Naive thymus-derived CD4-positive, alpha-beta T cell (primary cell): ENCODE data around the gene VRK2. TPM values are rescaled to one million over a fixed set of nuclear protein-coding genes. Genes with fewer than 3 reads are reported as not detected.
"Not testable (repeated sequence)": the region's sequence is repeated elsewhere in the genome, so short reads cannot be mapped to it uniquely, and the experiment has no call there.

Experiments used
- ATAC-seq: fragments of 150-1000 bp; cut with Tn5 transposase; 2 replicates; pipeline ENCODE4 v1.10.0; 2021; ENCODE audit warnings: mild to moderate bottlenecking, moderate library complexity
- CTCF ChIA-PET: fragments of 350-600 bp; sonication (Branson Sonifier 250); formaldehyde crosslinking; loops from one replicate; lab custom pipeline; 2021; ENCODE audit warnings: antibody characterized with exemption; lab: Charles Lee
- POLR2A ChIA-PET: fragments of 350-600 bp; sonication (Branson Sonifier 250); formaldehyde crosslinking; loops from one replicate; lab custom pipeline; 2021; ENCODE audit warnings: antibody characterized with exemption, inconsistent platforms; lab: Charles Lee
- DNase-seq, 9 donors: peaks; one replicate each; pipeline versions ENCODE4 v3.0.0 to v3.0.0-alpha.2; 2020 to 2022; ENCODE audit warnings: mixed read lengths in 1 of 9
- H3K27ac ChIP-seq: one replicate; pipeline ENCODE4 v1.7.0; 2013; ENCODE audit warnings: mild to moderate bottlenecking, low read depth, low read length, moderate library complexity
- H3K27me3 ChIP-seq, 2 donors: one replicate each; pipeline ENCODE4 v1.7.0; 2013; ENCODE audit warnings: low read length in 2 of 2, mild to moderate bottlenecking in 2 of 2, moderate library complexity in 2 of 2; ENCODE audit not compliant: control insufficient read depth in 2 of 2, insufficient read depth in 2 of 2
- H3K36me3 ChIP-seq, 3 experiments: 1 replicate in 2 of 3; 2 replicates in 1 of 3; pipeline ENCODE4 v1.7.0; 2013; ENCODE audit warnings: low read length in 3 of 3, mild to moderate bottlenecking in 3 of 3, moderate library complexity in 1 of 3; ENCODE audit not compliant: insufficient read depth in 3 of 3, control insufficient read depth in 2 of 3
- H3K4me1 ChIP-seq, 2 donors: one replicate each; pipeline ENCODE4 v1.7.0; 2013; ENCODE audit warnings: low read length in 2 of 2, mild to moderate bottlenecking in 2 of 2, moderate library complexity in 1 of 2; ENCODE audit not compliant: control insufficient read depth in 2 of 2, insufficient read depth in 2 of 2
- H3K4me3 ChIP-seq: 2 replicates; pipeline ENCODE4 v1.7.0; 2013; ENCODE audit warnings: mild to moderate bottlenecking, low read length
- H3K9me3 ChIP-seq, 3 experiments: 1 replicate in 2 of 3; 2 replicates in 1 of 3; pipeline ENCODE4 v1.7.0; 2013; ENCODE audit warnings: low read length in 3 of 3; ENCODE audit not compliant: control insufficient read depth in 2 of 3
- H3K27ac Mint-ChIP-seq, 9 donors: one replicate each; pipeline ENCODE4 v1.8.0; 2020 to 2022; ENCODE audit warnings: mixed read lengths in 9 of 9, mild to moderate bottlenecking in 8 of 9, moderate library complexity in 5 of 9, inconsistent platforms in 2 of 9
- H3K27me3 Mint-ChIP-seq, 5 donors: one replicate each; pipeline ENCODE4 v1.8.0; 2021 to 2022; ENCODE audit warnings: mixed read lengths in 5 of 5, mild to moderate bottlenecking in 1 of 5
- H3K36me3 Mint-ChIP-seq, 5 donors: one replicate each; pipeline ENCODE4 v1.8.0; 2020 to 2022; ENCODE audit warnings: mixed read lengths in 5 of 5, mild to moderate bottlenecking in 3 of 5, inconsistent platforms in 1 of 5
- H3K4me1 Mint-ChIP-seq, 7 donors: one replicate each; pipeline ENCODE4 v1.8.0; 2020 to 2022; ENCODE audit warnings: mixed read lengths in 7 of 7, mild to moderate bottlenecking in 3 of 7, inconsistent platforms in 1 of 7
- H3K4me3 Mint-ChIP-seq, 10 donors: one replicate each; pipeline ENCODE4 v1.8.0; 2020 to 2022; ENCODE audit warnings: mild to moderate bottlenecking in 10 of 10, mixed read lengths in 10 of 10, moderate library complexity in 6 of 10, inconsistent platforms in 2 of 10
- H3K9me3 Mint-ChIP-seq, 11 donors: one replicate each; pipeline ENCODE4 v1.8.0; 2020 to 2022; ENCODE audit warnings: mixed read lengths in 11 of 11, mild to moderate bottlenecking in 4 of 11, inconsistent platforms in 1 of 11, moderate library complexity in 1 of 11
- intact Hi-C, 2 donors: fragments of 100-400 bp; cut with micrococcal nuclease; formaldehyde crosslinking; loops; one replicate each; pipeline ENCODE4 v1.15.1; 2023
- polyA plus RNA-seq, 2 donors: library from polyadenylated mRNA; unstranded; fragments of 300-500 nt; fragmentation: Illumina TruSeq; gene quantifications; one replicate each; pipeline ENCODE4 v1.2.3, GENCODE V29; 2021
- total RNA-seq, 6 experiments: library from RNA in 5 of 6; stranded (reverse) in 5 of 6; gene quantifications; 1 replicate in 5 of 6; 2 replicates in 1 of 6; pipeline ENCODE4 v1.2.3 and lab custom pipeline; 2021 to 2026

VRK2 gene
- total and polyA plus RNA-seq, 7 experiments from 2014 or later = 13.1 to 24.5 (median 15.2) TPM

DNA sequence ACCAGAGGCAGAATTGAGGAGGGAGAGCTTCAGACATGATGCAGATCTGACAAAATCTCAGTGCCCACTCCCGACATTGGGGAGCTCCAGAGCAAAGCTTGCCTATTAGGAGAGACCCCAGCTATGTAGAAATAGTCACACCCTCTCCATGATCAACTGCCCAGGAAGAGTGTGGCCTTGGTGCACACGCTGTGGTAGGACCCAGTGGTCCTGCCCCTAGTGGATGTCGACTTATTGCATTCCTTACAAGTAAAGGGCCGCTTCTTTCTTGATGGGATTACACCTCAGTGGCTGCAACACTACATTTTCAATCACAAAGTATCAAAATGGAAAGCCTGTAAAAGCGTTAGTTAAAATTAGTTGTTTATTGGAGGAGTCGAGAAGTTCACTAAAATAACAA is 64.2 kb downstream of the VRK2 start:
- H3K27ac ChIP-seq = no peak overlapping the region
- H3K27me3 Mint-ChIP-seq = no peaks in the 10 kb centered on the region
- ChIA-PET CTCF (no interaction called here), POLR2A (no interaction called here)
- H3K4me1 ChIP-seq = no peaks in the 10 kb centered on the region
- no peaks in the 10 kb centered on the region for H3K9me3 ChIP-seq
- intact Hi-C loops = no loop called here
- no peak overlapping the region for H3K4me3 Mint-ChIP-seq
- DNase-seq (no peak), ATAC-seq (no peak)
- H3K36me3 ChIP-seq = no peaks in the 10 kb centered on the region
- peaks cover 0 to 2% (median 0%) of the 10 kb centered on the region in 11 donors for H3K9me3 Mint-ChIP-seq
- H3K27me3 ChIP-seq = no peaks in the 10 kb centered on the region
- H3K4me3 ChIP-seq = no peak overlapping the region
- H3K27ac Mint-ChIP-seq = no peak overlapping the region
- H3K36me3 Mint-ChIP-seq = peaks cover 0 to 57% (median 33%) of the 10 kb centered on the region in 5 donors
- H3K4me1 Mint-ChIP-seq = peaks cover 0 to 12% (median 5%) of the 10 kb centered on the region in 7 donors

DNA sequence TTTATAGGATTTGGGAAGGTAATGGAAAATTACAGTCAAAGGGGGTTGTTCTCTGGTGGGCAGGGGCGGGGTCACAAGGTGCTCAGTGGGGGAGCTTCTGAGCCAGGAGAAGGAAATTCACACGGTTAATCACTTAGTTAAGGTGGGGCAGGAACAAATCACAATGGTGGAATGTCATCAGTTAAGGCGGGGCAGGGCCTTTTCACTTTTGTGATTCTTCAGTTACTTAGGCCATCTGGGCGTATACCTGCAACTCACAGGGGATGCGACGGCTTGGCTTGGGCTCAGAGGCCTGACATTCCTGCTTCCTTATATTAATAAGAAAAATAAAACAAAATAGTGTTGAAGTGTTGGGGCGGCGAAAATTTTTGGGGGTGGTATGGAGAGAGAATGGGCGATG is 67.0 kb downstream of the VRK2 start:
- H3K36me3 Mint-ChIP-seq = peaks cover 2 to 59% (median 29%) of the 10 kb centered on the region in 5 donors
- H3K27ac ChIP-seq, H3K4me3 ChIP-seq, DNase-seq, H3K4me1 ChIP-seq, H3K4me1 Mint-ChIP-seq, CTCF ChIA-PET, H3K36me3 ChIP-seq, intact Hi-C loops, H3K9me3 ChIP-seq, POLR2A ChIA-PET, H3K9me3 Mint-ChIP-seq, H3K4me3 Mint-ChIP-seq, H3K27me3 ChIP-seq, ATAC-seq, H3K27me3 Mint-ChIP-seq, H3K27ac Mint-ChIP-seq: not testable (repeated sequence)

DNA sequence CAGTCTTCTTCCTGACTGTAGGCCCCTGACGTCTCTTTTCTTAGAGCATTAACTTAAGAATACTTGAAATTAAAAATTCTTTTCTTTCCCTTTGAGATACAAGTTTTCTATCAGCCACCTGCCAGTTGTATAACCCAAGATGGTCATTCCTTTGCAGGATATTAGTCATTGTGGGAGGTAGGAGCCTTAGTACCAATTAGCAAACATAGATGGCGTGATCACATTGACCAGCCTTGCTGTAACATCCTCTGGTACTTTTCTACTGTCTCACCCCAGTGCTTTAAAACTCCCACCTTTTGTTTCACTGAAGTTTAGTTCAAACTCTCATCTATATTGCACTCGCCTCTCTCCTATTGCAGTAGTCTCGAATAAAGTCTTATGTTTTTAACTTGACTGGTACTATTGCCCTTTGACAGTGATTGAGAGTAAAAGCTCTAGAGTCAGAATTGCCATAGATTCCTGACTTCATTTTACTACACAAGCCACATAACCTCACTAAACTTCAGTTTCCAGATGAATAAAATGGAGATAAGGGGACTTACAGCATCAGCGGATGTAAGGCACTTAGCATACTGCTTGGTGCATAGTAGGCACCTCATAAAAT is 74.1 kb downstream of the VRK2 start:
- DNase-seq (no peak), ATAC-seq (no peak)
- Histone ChIP-seq H3K4me3 (no peak overlapping the region), H3K36me3 (no peaks in the 10 kb centered on the region), H3K4me1 (no peaks in the 10 kb centered on the region), H3K27me3 (no peaks in the 10 kb centered on the region), H3K27ac (no peak overlapping the region), H3K9me3 (no peaks in the 10 kb centered on the region)
- intact Hi-C loops = no loop called here
- Mint-ChIP-seq H3K36me3 (peaks cover 12 to 57% (median 35%) of the 10 kb centered on the region in 5 donors), H3K4me3 (no peak overlapping the region), H3K4me1 (peaks cover 0 to 1% (median 0%) of the 10 kb centered on the region in 7 donors), H3K9me3 (peaks cover 0 to 9% (median 0%) of the 10 kb centered on the region in 11 donors), H3K27me3 (no peaks in the 10 kb centered on the region), H3K27ac (no peak overlapping the region)
- CTCF ChIA-PET = interaction anchor here (0.6 kb wide), 1 partner anchor 63 kb away, joined by 3 read pairs; no protein-coding TSS in a partner anchor
- POLR2A ChIA-PET = interaction anchor here (0.7 kb wide), 1 partner anchor 63 kb away, joined by 3 read pairs; no protein-coding TSS in a partner anchor

DNA sequence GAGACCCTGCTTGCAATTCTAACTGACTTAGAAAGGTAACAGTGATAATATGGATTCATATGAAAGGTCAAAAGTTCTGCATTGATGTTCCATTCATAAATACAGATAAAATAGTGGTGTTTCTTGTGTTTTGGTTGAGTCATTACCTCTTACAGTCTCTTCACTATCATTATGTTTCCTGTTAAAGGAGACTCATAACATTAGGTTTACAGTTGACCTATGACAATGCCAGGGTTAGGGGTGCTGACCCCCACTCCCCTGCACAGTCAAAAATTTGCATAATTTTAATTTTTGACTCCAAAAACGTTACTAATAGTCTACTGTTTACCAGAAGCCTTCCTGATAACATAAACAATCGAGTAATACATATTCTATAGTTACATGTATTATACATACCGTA is 75.4 kb downstream of the VRK2 start:
- no peak for ATAC-seq
- peaks cover 12 to 49% (median 29%) of the 10 kb centered on the region in 5 donors for H3K36me3 Mint-ChIP-seq
- H3K4me3 ChIP-seq = no peak overlapping the region
- no peaks in the 10 kb centered on the region for H3K9me3 ChIP-seq
- ChIA-PET POLR2A (no interaction called here), CTCF (no interaction called here)
- H3K27ac ChIP-seq = no peak overlapping the region
- no peak for DNase-seq
- H3K27ac Mint-ChIP-seq = no peak overlapping the region
- peaks cover 0 to 1% (median 0%) of the 10 kb centered on the region in 7 donors for H3K4me1 Mint-ChIP-seq
- no peak overlapping the region for H3K4me3 Mint-ChIP-seq
- H3K9me3 Mint-ChIP-seq = peaks cover 0 to 9% (median 0%) of the 10 kb centered on the region in 11 donors
- intact Hi-C loops = no loop called here
- no peaks in the 10 kb centered on the region for H3K27me3 Mint-ChIP-seq
- H3K4me1 ChIP-seq = no peaks in the 10 kb centered on the region
- H3K36me3 ChIP-seq = no peaks in the 10 kb centered on the region
- no peaks in the 10 kb centered on the region for H3K27me3 ChIP-seq

DNA sequence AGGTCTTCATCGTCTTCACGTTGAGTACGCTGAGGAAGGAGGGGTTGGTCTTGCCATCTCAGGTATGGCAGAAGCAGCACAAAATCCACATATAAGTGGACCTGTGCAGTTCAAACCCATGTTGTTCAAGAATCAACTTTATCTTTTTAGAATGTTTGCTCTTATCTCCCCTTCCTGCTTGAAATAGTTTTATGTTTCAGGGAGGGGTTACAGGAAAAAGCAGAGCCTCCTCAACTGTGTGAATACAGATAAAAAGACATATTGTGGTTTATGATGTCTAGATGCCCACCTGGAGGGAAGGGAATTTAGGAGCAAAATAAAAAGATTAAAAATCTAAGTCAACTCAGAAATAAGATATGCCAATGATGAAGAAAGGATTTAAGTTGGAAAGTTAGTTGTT is 75.9 kb downstream of the VRK2 start:
- no peaks in the 10 kb centered on the region for H3K4me1 ChIP-seq
- H3K27me3 Mint-ChIP-seq = no peaks in the 10 kb centered on the region
- H3K4me3 Mint-ChIP-seq = no peak overlapping the region
- no peak overlapping the region for H3K4me3 ChIP-seq
- no peak for ATAC-seq
- intact Hi-C loops = no loop called here
- no peak for DNase-seq
- POLR2A ChIA-PET = no interaction called here
- no peaks in the 10 kb centered on the region for H3K27me3 ChIP-seq
- H3K27ac ChIP-seq = no peak overlapping the region
- no peaks in the 10 kb centered on the region for H3K9me3 ChIP-seq
- peaks cover 12 to 44% (median 25%) of the 10 kb centered on the region in 5 donors for H3K36me3 Mint-ChIP-seq
- CTCF ChIA-PET = no interaction called here
- H3K27ac Mint-ChIP-seq = no peak overlapping the region
- H3K9me3 Mint-ChIP-seq = peaks cover 0 to 9% (median 0%) of the 10 kb centered on the region in 11 donors
- H3K36me3 ChIP-seq = no peaks in the 10 kb centered on the region
- peaks cover 0 to 1% (median 0%) of the 10 kb centered on the region in 7 donors for H3K4me1 Mint-ChIP-seq

DNA sequence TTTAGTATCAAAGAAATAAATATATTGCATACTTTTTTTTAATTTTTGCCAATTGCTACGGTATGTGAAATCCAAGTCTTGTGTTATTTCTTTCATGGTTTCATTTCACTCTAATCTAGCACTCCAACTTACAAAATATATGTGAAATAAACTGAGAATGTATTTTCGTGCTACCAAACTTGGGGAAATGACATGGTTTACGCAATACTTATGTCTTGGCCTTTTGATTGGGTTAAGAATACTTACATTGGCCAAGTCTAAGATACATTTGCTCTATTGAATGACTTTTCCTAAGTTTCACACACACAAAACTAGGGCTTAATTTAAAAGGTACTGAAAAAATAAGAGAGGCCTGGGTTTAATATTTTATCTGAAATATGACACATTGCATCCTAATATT is 80.5 kb downstream of the VRK2 start:
- no peak for DNase-seq
- no peaks in the 10 kb centered on the region for H3K4me1 ChIP-seq

DNA sequence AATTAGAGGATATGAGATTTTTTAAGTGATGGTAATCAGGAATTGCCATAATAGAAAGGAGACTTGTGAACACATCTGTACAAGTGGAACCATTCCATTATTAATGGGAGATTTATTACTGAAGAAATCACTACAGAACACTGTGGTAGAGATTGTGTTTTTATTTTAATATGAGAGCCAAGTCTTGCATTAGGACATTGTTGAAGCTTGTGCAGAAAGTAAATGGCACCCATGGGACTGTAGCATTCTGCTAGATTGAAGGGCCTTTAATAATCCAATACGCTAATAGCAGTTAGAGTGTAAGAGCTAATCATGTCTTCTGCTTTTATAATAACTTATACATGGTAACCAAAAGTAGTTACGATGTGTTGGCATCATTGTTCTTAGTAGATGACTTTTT is 83.6 kb downstream of the VRK2 start:
- Histone ChIP-seq H3K4me1 (no peaks in the 10 kb centered on the region), H3K27me3 (no peaks in the 10 kb centered on the region), H3K36me3 (peaks cover 0 to 5% (median 0%) of the 10 kb centered on the region in 3 experiments), H3K4me3 (no peak overlapping the region), H3K27ac (no peak overlapping the region), H3K9me3 (no peaks in the 10 kb centered on the region)
- H3K4me1 Mint-ChIP-seq = no peaks in the 10 kb centered on the region
- POLR2A ChIA-PET = no interaction called here
- H3K9me3 Mint-ChIP-seq = no peaks in the 10 kb centered on the region
- intact Hi-C loops = no loop called here
- no peak overlapping the region for H3K27ac Mint-ChIP-seq
- CTCF ChIA-PET = interaction anchor here (0.7 kb wide), 1 partner anchor 73 kb away, joined by 3 read pairs; no protein-coding TSS in a partner anchor
- DNase-seq (no peak), ATAC-seq (no peak)
- peaks cover 0 to 34% (median 17%) of the 10 kb centered on the region in 5 donors for H3K36me3 Mint-ChIP-seq
- H3K27me3 Mint-ChIP-seq = no peaks in the 10 kb centered on the region
- H3K4me3 Mint-ChIP-seq = no peak overlapping the region

More for the DNA sequence above, 80.5 kb downstream of the VRK2 start:
- POLR2A ChIA-PET = no interaction called here
- Histone ChIP-seq H3K36me3 (peaks cover 0 to 1% (median 0%) of the 10 kb centered on the region in 3 experiments), H3K4me3 (no peak overlapping the region), H3K9me3 (no peaks in the 10 kb centered on the region), H3K27me3 (no peaks in the 10 kb centered on the region), H3K27ac (no peak overlapping the region)
- ATAC-seq = no peak
- Mint-ChIP-seq H3K27me3 (no peaks in the 10 kb centered on the region), H3K36me3 (peaks cover 4 to 31% (median 17%) of the 10 kb centered on the region in 5 donors), H3K27ac (no peak overlapping the region), H3K4me3 (no peak overlapping the region), H3K9me3 (no peaks in the 10 kb centered on the region), H3K4me1 (no peaks in the 10 kb centered on the region)
- intact Hi-C loops = no loop called here
- CTCF ChIA-PET = no interaction called here
